Mesendoderm (in vitro differentiated cells): Measurements from ENCODE around the gene STX4.
A peak's percentile ranks its signal among the peaks of the same experiment; 100 is the strongest.

ENCODE experiments used
- DNase-seq: peaks from one replicate; pipeline ENCODE4 v3.0.0; 2013
- H2AK5ac ChIP-seq: 2 replicates; pipeline ENCODE4 v1.6.1; 2013; ENCODE audit warnings: low read length, inconsistent platforms
- H2BK120ac ChIP-seq: 2 replicates; pipeline ENCODE4 v1.6.1; 2013; ENCODE audit warnings: low read depth, mild to moderate bottlenecking, low read length, moderate library complexity, mixed read lengths
- H2BK15ac ChIP-seq: replicated peaks from 2 replicates; pipeline ENCODE4 v1.6.1; 2013; ENCODE audit warnings: low read depth, mild to moderate bottlenecking, moderate library complexity
- H2BK5ac ChIP-seq: 2 replicates; pipeline ENCODE4 v1.6.1; 2013; ENCODE audit warnings: low read length, inconsistent platforms
- H3K18ac ChIP-seq: 2 replicates; pipeline ENCODE4 v1.6.1; 2013; ENCODE audit warnings: mild to moderate bottlenecking, low read length, mixed read lengths
- H3K23ac ChIP-seq: one replicate; pipeline ENCODE4 v1.6.1; 2013; ENCODE audit warnings: low read length
- H3K27ac ChIP-seq: 2 replicates; pipeline ENCODE4 v1.5.1; 2013; ENCODE audit warnings: low read depth, mild to moderate bottlenecking, inconsistent platforms, low read length, moderate library complexity
- H3K27me3 ChIP-seq: 2 replicates; pipeline ENCODE4 v1.6.1; 2013; ENCODE audit warnings: low read length, control low read depth, mild to moderate bottlenecking, inconsistent platforms; ENCODE audit not compliant: insufficient read depth, poor library complexity
- H3K36me3 ChIP-seq: 2 replicates; pipeline ENCODE4 v1.6.1; 2013; ENCODE audit warnings: low read length, inconsistent platforms; ENCODE audit not compliant: control insufficient read depth, insufficient read depth
- H3K4ac ChIP-seq: one replicate; pipeline ENCODE4 v1.6.1; 2013; ENCODE audit warnings: low read depth, mild to moderate bottlenecking, low read length, moderate library complexity
- H3K4me1 ChIP-seq: 2 replicates; pipeline ENCODE4 v1.6.1; 2013; ENCODE audit warnings: low read depth, low read length, inconsistent platforms; ENCODE audit not compliant: control insufficient read depth
- H3K4me2 ChIP-seq: 2 replicates; pipeline ENCODE4 v1.6.1; 2013; ENCODE audit warnings: low read length
- H3K4me3 ChIP-seq: 2 replicates; pipeline ENCODE4 v1.5.1; 2013; ENCODE audit warnings: mild to moderate bottlenecking, low read length
- H3K56ac ChIP-seq: one replicate; pipeline ENCODE4 v1.6.1; 2013; ENCODE audit warnings: low read length
- H3K79me1 ChIP-seq: 2 replicates; pipeline ENCODE4 v1.6.1; 2013; ENCODE audit warnings: low read length, inconsistent platforms
- H3K79me2 ChIP-seq: 2 replicates; pipeline ENCODE4 v1.6.1; 2013; ENCODE audit warnings: mild to moderate bottlenecking, low read length; ENCODE audit not compliant: control insufficient read depth, insufficient read depth
- H3K9ac ChIP-seq: 2 replicates; pipeline ENCODE4 v1.6.1; 2013; ENCODE audit warnings: low read length, inconsistent platforms
- H4K5ac ChIP-seq: one replicate; pipeline ENCODE4 v1.6.1; 2013; ENCODE audit warnings: low read length
- H4K8ac ChIP-seq: one replicate; pipeline ENCODE4 v1.6.1; 2013; ENCODE audit warnings: low read depth, mild to moderate bottlenecking, control low read depth, low read length, moderate library complexity
- WGBS: extraction: QIAGEN DNeasy Blood & Tissue Kit; methylation state at CpG from one replicate; pipeline ENCODE4 v1.1.7; 2013; ENCODE audit warnings: low lambda C conversion rate, missing lambda C conversion rate; ENCODE audit not compliant: insufficient coverage; ENCODE audit errors: extremely low coverage; 5-methylcytosine and 5-hydroxymethylcytosine counted together

Gene STX4

GRCh38 chr16:31071861-31072260 is 38.5 kb downstream of the STX4 start:
- Histone ChIP-seq H3K36me3 (no peaks in the 10 kb centered on the region), H3K27me3 (no peaks in the 10 kb centered on the region), H2BK120ac (no peak overlapping the region), H4K5ac (no peak overlapping the region), H2AK5ac (no peak overlapping the region), H3K23ac (no peak overlapping the region), H3K4me1 (peaks cover 3% of the 10 kb centered on the region), H3K9ac (peak overlapping the region; percentile 90), H3K79me1 (peaks cover 23% of the 10 kb centered on the region), H3K4me3 (peak overlapping the region; percentile 81), H3K4me2 (peak overlapping the region; percentile 81), H3K56ac (peak overlapping the region; percentile 94), H2BK15ac (no peak overlapping the region), H3K18ac (no peak overlapping the region), H4K8ac (no peak overlapping the region), H2BK5ac (no peak overlapping the region), H3K27ac (no peak overlapping the region), H3K79me2 (peaks cover 33% of the 10 kb centered on the region), H3K4ac (peak overlapping the region; percentile 21)
- DNase-seq, result no peak
- no CpG with 5 or more reads among the region's 4 CpGs for WGBS

DNA sequence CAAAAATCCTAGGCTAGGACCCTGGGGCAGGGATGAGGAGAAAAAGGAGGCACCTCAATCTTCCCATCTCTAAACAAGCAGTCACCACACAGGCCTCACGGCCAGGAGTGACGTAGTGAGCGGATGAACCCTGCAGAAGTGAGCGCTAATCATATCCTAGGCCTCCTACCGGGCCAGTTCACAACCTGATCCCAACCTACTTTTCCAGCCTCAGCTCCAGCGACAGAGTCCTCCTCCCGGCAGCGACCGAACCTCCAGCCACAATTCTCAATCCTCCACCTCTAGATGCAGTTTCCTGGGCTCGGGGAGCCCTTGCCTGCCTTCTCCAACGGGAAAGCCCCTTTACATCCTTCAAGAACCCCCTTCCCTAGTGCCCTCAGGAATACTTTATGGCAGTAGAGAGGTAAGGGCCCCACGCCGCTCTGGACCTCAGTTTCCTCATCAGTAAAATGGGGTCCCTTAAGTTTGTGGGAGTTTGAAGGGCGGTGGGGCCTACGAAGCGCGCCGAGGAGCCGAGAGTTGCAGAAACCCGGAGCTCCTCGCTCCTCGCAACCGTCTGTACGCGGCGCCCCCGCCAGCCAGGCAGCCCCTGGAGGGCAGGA is 39.3 kb downstream of the STX4 start:
- Histone ChIP-seq H2AK5ac (peak overlapping the region; percentile 7), H3K79me2 (peaks cover 33% of the 10 kb centered on the region), H3K4ac (peak overlapping the region; percentile 11), H3K4me3 (peak overlapping the region; percentile 81), H2BK5ac (peak overlapping the region; percentile 62), H3K27me3 (no peaks in the 10 kb centered on the region), H4K5ac (no peak overlapping the region), H4K8ac (no peak overlapping the region), H3K36me3 (no peaks in the 10 kb centered on the region), H3K79me1 (peaks cover 21% of the 10 kb centered on the region), H3K18ac (peak overlapping the region; percentile 29), H3K4me1 (peaks cover 3% of the 10 kb centered on the region), H3K27ac (peak overlapping the region; percentile 17), H3K4me2 (peak overlapping the region; percentile 81), H3K23ac (no peak overlapping the region), H2BK15ac (no peak overlapping the region), H3K56ac (peak overlapping the region; percentile 94), H2BK120ac (no peak overlapping the region), H3K9ac (peak overlapping the region; percentile 90)
- DNase-seq, result peak; percentile 65
- WGBS, result no CpG with 5 or more reads among the region's 27 CpGs

DNA sequence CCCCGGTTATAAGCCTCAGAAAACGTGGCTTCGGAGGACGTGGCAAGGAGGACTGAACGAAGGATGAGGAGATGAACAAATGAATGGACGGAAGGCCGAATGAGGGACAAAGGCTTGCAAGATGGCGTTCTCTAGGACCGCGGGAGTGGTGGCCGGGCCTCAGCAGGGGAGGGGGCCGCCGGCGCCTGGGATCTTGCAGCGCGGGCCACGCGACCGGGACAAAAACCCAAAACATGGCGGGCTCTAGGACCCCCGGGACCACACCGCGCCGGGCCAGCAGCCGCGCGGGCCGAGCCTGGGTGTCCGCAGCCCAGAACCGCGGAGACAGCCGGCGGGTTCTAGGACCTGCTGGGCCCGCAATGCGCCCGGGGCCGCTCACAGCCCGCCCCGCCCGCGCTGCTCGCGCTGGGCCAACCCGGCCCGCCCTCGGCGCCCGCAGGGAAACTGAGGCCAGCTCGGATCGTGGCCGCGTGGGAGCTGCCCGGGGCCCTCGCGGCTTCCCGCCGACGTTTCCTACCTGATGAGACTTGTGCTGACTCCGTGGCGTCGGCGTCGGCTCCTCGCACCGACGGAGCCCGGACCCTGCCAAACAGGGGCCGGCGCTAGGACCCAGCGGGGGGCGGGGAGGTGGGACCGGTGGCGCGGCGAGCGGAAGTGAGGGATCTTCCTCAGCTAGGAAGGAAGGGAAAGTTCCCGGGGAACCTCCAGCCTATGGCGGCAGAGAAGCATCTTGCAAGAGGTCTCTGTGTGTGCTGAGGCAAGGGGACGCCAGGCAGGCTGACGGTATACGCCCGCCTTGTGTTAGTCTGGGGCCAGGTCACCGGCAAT is 40.0 kb downstream of the STX4 start:
- DNase-seq, result peak; percentile 96
- H2BK15ac ChIP-seq, result no peak overlapping the region
- peaks cover 21% of the 10 kb centered on the region for H3K79me1 ChIP-seq
- peak overlapping the region; percentile 97 for H3K4me2 ChIP-seq
- no CpG with 5 or more reads among the region's 83 CpGs for WGBS
- peak overlapping the region; percentile 99 for H3K56ac ChIP-seq
- H4K5ac ChIP-seq, result no peak overlapping the region
- peaks cover 31% of the 10 kb centered on the region for H3K79me2 ChIP-seq
- H3K9ac ChIP-seq, result peak overlapping the region; percentile 90
- peak overlapping the region; percentile 90 for H3K18ac ChIP-seq
- H3K4ac ChIP-seq, result peak overlapping the region; percentile 73
- H3K4me3 ChIP-seq, result peak overlapping the region; percentile 81
- no peak overlapping the region for H3K23ac ChIP-seq
- H2BK5ac ChIP-seq, result peak overlapping the region; percentile 82
- H3K27me3 ChIP-seq, result no peaks in the 10 kb centered on the region
- peaks cover 3% of the 10 kb centered on the region for H3K4me1 ChIP-seq
- no peak overlapping the region for H2AK5ac ChIP-seq
- peak overlapping the region; percentile 52 for H2BK120ac ChIP-seq
- no peaks in the 10 kb centered on the region for H3K36me3 ChIP-seq
- H3K27ac ChIP-seq, result peak overlapping the region; percentile 95
- no peak overlapping the region for H4K8ac ChIP-seq

GRCh38 chr16:31073970-31074813 is 40.8 kb downstream of the STX4 start, which contains the start of the genes ZNF646 and ZNF668:
Gene ZNF646 (plus strand): TSS chr16:31074422. CDS start chr16:31076325, 1,903 bp downstream.
Gene ZNF668 (minus strand): TSS chr16:31074240. CDS start chr16:31064459, 9,781 bp downstream.
- WGBS, result no CpG with 5 or more reads among the region's 48 CpGs
- H3K4me3 ChIP-seq, result peak within 1 kb of the TSS; percentile 89
- H3K27me3 ChIP-seq, result no peaks in the 10 kb centered on the region
- peak within 1 kb of the TSS; percentile 90 for H3K18ac ChIP-seq
- peak within 1 kb of the TSS; percentile 82 for H2BK5ac ChIP-seq
- no peak within 1 kb of the TSS for H2AK5ac ChIP-seq
- H3K9ac ChIP-seq, result peak within 1 kb of the TSS; percentile 97
- no peak within 1 kb of the TSS for H4K5ac ChIP-seq
- H3K23ac ChIP-seq, result no peak within 1 kb of the TSS
- no peak within 1 kb of the TSS for H2BK15ac ChIP-seq
- H3K56ac ChIP-seq, result peak within 1 kb of the TSS; percentile 99
- peaks cover 18% of the 10 kb centered on the region for H3K79me1 ChIP-seq
- DNase-seq, result peak; percentile 100
- no peak within 1 kb of the TSS for H4K8ac ChIP-seq
- H3K79me2 ChIP-seq, result peaks cover 26% of the 10 kb centered on the region
- peak within 1 kb of the TSS; percentile 95 for H3K27ac ChIP-seq
- peak within 1 kb of the TSS; percentile 52 for H2BK120ac ChIP-seq
- H3K4ac ChIP-seq, result peak within 1 kb of the TSS; percentile 73
- no peaks in the 10 kb centered on the region for H3K36me3 ChIP-seq
- peak within 1 kb of the TSS; percentile 98 for H3K4me2 ChIP-seq
- peaks cover 3% of the 10 kb centered on the region for H3K4me1 ChIP-seq

- H3K36me3 ChIP-seq, result no peaks in the 10 kb centered on the region
- H2AK5ac ChIP-seq, result no peak overlapping the region
- no peaks in the 10 kb centered on the region for H3K27me3 ChIP-seq
- peak overlapping the region; percentile 89 for H3K4me3 ChIP-seq
- peaks cover 3% of the 10 kb centered on the region for H3K4me1 ChIP-seq
- H4K8ac ChIP-seq, result no peak overlapping the region
- H3K23ac ChIP-seq, result no peak overlapping the region
- no peak overlapping the region for H3K4ac ChIP-seq
- no peak overlapping the region for H4K5ac ChIP-seq
- H3K79me2 ChIP-seq, result peaks cover 24% of the 10 kb centered on the region
- H3K9ac ChIP-seq, result peak overlapping the region; percentile 97
- no peak overlapping the region for H3K27ac ChIP-seq
- H2BK15ac ChIP-seq, result no peak overlapping the region
- no peak overlapping the region for H3K18ac ChIP-seq
- no CpG with 5 or more reads among the region's 7 CpGs for WGBS
- no peak overlapping the region for H2BK120ac ChIP-seq
- no peak for DNase-seq
- peak overlapping the region; percentile 98 for H3K4me2 ChIP-seq
- H3K79me1 ChIP-seq, result peaks cover 17% of the 10 kb centered on the region
- peak overlapping the region; percentile 57 for H2BK5ac ChIP-seq
- H3K56ac ChIP-seq, result peak overlapping the region; percentile 98
Measured at GRCh38 chr16:31074814-31075183, 41.4 kb downstream of the STX4 start.
